ENCODE results near the gene PLS3. TPM values are rescaled to one million over a fixed set of nuclear protein-coding genes. Genes with fewer than 3 reads are reported as not detected.
A peak's percentile ranks its signal among the peaks of the same experiment; 100 is the strongest.
"Not testable (repeated sequence)": the region's sequence is repeated elsewhere in the genome, so short reads cannot be mapped to it uniquely, and the experiment has no call there.

PLS3 gene
- total and polyA plus RNA-seq, 4 donors = 241 to 708 (median 430) TPM

DNA sequence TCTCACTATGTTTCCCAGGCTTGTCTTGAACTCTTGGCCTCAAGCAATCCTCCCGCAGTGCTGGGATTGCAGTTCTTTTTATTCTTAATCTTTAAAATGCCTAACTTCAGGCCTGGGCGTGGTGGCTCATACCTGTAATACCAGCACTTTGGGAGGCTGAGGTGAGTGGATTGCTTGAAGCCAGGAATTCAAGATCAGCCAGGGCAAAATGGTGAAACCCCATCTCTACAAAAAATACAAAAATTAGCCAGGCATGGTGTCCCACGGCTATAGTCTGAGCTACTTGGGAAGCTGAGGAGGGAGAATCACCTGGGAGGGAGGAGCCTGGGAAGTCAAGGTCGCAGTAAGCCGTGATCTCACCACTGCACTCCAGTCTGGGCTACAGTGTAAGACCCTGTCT is 45.9 kb downstream of the PLS3 start:
- no peak overlapping the region for H3K4me3 ChIP-seq (ENCODE audit: low read length in 2 of 2)
- DNase-seq = no peak
- ATAC-seq (ENCODE audit: low FRiP score) = no peak
- H3K27ac ChIP-seq (ENCODE audit: low read depth in 1 of 2, low read length in 2 of 2) = peak overlapping the region in 1 of 2 donors; percentile 64
- intact Hi-C loops (cut with DNase I) = no loop called here
- no peaks in the 10 kb centered on the region for H3K9me3 ChIP-seq (ENCODE audit: control insufficient read depth, low read length)
- H3K27me3 ChIP-seq (ENCODE audit: control insufficient read depth in 1 of 2, insufficient read depth in 2 of 2, low read length in 1 of 2) = no peaks in the 10 kb centered on the region
- H3K36me3 ChIP-seq (ENCODE audit: control insufficient read depth in 1 of 2, insufficient read depth in 2 of 2, low read length in 1 of 2) = no peaks in the 10 kb centered on the region
- peaks cover 0 to 4% of the 10 kb centered on the region in 2 donors for H3K4me1 ChIP-seq (ENCODE audit: control insufficient read depth in 1 of 2, insufficient read depth in 2 of 2, low read length in 2 of 2)
- WGBS, 2 donors = 54 to 58% methylated on average over 5 of the region's 5 CpGs

DNA sequence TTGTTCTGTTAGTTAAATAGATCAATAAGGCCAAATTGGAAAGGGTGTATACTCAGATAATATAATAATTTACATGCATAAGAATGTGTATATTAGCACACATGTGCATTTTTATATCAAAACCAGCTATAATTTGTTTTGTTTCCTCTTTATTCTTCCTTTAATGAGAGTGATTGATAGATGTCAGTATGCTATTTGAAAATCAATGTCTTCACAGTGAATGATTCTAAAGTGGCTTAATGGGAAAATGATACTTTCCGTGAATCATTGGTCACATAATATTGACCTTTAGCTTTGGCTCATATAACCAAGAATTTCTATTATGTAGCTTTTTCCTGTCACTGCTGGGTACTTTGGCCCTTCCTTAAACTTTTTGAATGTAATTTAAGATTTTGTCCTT is 48.6 kb downstream of the PLS3 start:
- WGBS, 2 donors = 19 to 38% methylated on average over 1 of the region's 1 CpG
- ATAC-seq (ENCODE audit: low FRiP score) = no peak
- no peak overlapping the region for H3K4me3 ChIP-seq (ENCODE audit: low read length in 2 of 2)
- no peaks in the 10 kb centered on the region for H3K27me3 ChIP-seq (ENCODE audit: control insufficient read depth in 1 of 2, insufficient read depth in 2 of 2, low read length in 1 of 2)
- no peaks in the 10 kb centered on the region for H3K4me1 ChIP-seq (ENCODE audit: control insufficient read depth in 1 of 2, insufficient read depth in 2 of 2, low read length in 2 of 2)
- no peak overlapping the region for H3K27ac ChIP-seq (ENCODE audit: low read depth in 1 of 2, low read length in 2 of 2)
- intact Hi-C loops (cut with DNase I) = no loop called here
- no peaks in the 10 kb centered on the region for H3K36me3 ChIP-seq (ENCODE audit: control insufficient read depth in 1 of 2, insufficient read depth in 2 of 2, low read length in 1 of 2)
- no peak for DNase-seq
- no peaks in the 10 kb centered on the region for H3K9me3 ChIP-seq (ENCODE audit: control insufficient read depth, low read length)

- H3K9me3 ChIP-seq (ENCODE audit: control insufficient read depth, low read length) = no peaks in the 10 kb centered on the region
- H3K27ac ChIP-seq (ENCODE audit: low read depth in 1 of 2, low read length in 2 of 2) = peak overlapping the region; percentile 64 to 90
- H3K27me3 ChIP-seq (ENCODE audit: control insufficient read depth in 1 of 2, insufficient read depth in 2 of 2, low read length in 1 of 2) = no peaks in the 10 kb centered on the region
- H3K4me1 ChIP-seq (ENCODE audit: control insufficient read depth in 1 of 2, insufficient read depth in 2 of 2, low read length in 2 of 2) = no peaks in the 10 kb centered on the region
- no peak for DNase-seq
- H3K36me3 ChIP-seq (ENCODE audit: control insufficient read depth in 1 of 2, insufficient read depth in 2 of 2, low read length in 1 of 2) = peaks cover 0 to 3% of the 10 kb centered on the region in 2 donors
- no peak overlapping the region for H3K4me3 ChIP-seq (ENCODE audit: low read length in 2 of 2)
- 39 to 44% methylated on average over 5 of the region's 5 CpGs for WGBS, 2 donors
- intact Hi-C loops (cut with DNase I) = no loop called here
- ATAC-seq (ENCODE audit: low FRiP score) = no peak
Measured at GRCh38 chrX:115616943-115617563, 56.1 kb downstream of the PLS3 start.

GRCh38 chrX:115622534-115622933 is 61.6 kb downstream of the PLS3 start:
- DNase-seq (no peak), ATAC-seq (ENCODE audit: low FRiP score) (no peak)
- 20 to 22% methylated on average over 4 of the region's 4 CpGs for whole genome bisulfite sequencing, 2 donors
- H3K9me3 ChIP-seq (ENCODE audit: control insufficient read depth, low read length) = no peaks in the 10 kb centered on the region
- H3K4me1 ChIP-seq (ENCODE audit: control insufficient read depth in 1 of 2, insufficient read depth in 2 of 2, low read length in 2 of 2) = peaks cover 0 to 3% of the 10 kb centered on the region in 2 donors
- no peaks in the 10 kb centered on the region for H3K36me3 ChIP-seq (ENCODE audit: control insufficient read depth in 1 of 2, insufficient read depth in 2 of 2, low read length in 1 of 2)
- no peaks in the 10 kb centered on the region for H3K27me3 ChIP-seq (ENCODE audit: control insufficient read depth in 1 of 2, insufficient read depth in 2 of 2, low read length in 1 of 2)
- no peak overlapping the region for H3K27ac ChIP-seq (ENCODE audit: low read depth in 1 of 2, low read length in 2 of 2)
- intact Hi-C loops (cut with DNase I) = no loop called here
- H3K4me3 ChIP-seq (ENCODE audit: low read length in 2 of 2) = no peak overlapping the region

DNA sequence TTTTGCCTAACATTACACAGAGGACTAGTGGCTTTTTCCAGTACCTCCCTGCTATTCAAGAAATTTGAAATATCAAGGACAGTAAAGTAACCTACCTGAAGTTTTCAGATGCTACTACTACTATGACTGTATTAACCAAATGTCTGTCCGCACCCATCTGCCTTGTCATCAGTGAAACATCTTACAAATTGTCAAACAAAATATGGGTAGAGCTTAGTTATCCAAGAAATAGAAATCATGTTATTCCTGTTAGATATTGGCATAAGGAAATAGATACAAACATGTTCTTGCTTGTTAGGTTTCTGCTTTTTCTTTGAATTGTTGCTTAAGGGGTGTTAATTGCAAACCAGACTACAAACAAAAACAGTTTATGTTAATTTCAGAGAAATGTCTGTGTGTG is 63.9 kb downstream of the PLS3 start:
- Histone ChIP-seq H3K4me3 (ENCODE audit: low read length in 2 of 2) (no peak overlapping the region), H3K27ac (ENCODE audit: low read depth in 1 of 2, low read length in 2 of 2) (peak overlapping the region in 1 of 2 donors; percentile 57), H3K4me1 (ENCODE audit: control insufficient read depth in 1 of 2, insufficient read depth in 2 of 2, low read length in 2 of 2) (peaks cover 0 to 3% of the 10 kb centered on the region in 2 donors), H3K27me3 (ENCODE audit: control insufficient read depth in 1 of 2, insufficient read depth in 2 of 2, low read length in 1 of 2) (no peaks in the 10 kb centered on the region), H3K36me3 (ENCODE audit: control insufficient read depth in 1 of 2, insufficient read depth in 2 of 2, low read length in 1 of 2) (no peaks in the 10 kb centered on the region), H3K9me3 (ENCODE audit: control insufficient read depth, low read length) (no peaks in the 10 kb centered on the region)
- WGBS, 2 donors = 32 to 54% methylated on average over 1 of the region's 1 CpG
- no peak for DNase-seq
- intact Hi-C loops (cut with DNase I) = no loop called here
- no peak for ATAC-seq (ENCODE audit: low FRiP score)

GRCh38 chrX:115625572-115626301 is 64.8 kb downstream of the PLS3 start:
- Histone ChIP-seq H3K27ac (ENCODE audit: low read depth in 1 of 2, low read length in 2 of 2) (no peak overlapping the region), H3K4me3 (ENCODE audit: low read length in 2 of 2) (no peak overlapping the region), H3K4me1 (ENCODE audit: control insufficient read depth in 1 of 2, insufficient read depth in 2 of 2, low read length in 2 of 2) (peaks cover 0 to 3% of the 10 kb centered on the region in 2 donors), H3K36me3 (ENCODE audit: control insufficient read depth in 1 of 2, insufficient read depth in 2 of 2, low read length in 1 of 2) (no peaks in the 10 kb centered on the region), H3K27me3 (ENCODE audit: control insufficient read depth in 1 of 2, insufficient read depth in 2 of 2, low read length in 1 of 2) (no peaks in the 10 kb centered on the region), H3K9me3 (ENCODE audit: control insufficient read depth, low read length) (no peaks in the 10 kb centered on the region)
- DNase-seq (no peak), ATAC-seq (ENCODE audit: low FRiP score) (peak; percentile 55)
- 5 to 23% methylated on average over 6 of the region's 6 CpGs for WGBS, 2 donors
- intact Hi-C loops (cut with DNase I) = no loop called here

DNA sequence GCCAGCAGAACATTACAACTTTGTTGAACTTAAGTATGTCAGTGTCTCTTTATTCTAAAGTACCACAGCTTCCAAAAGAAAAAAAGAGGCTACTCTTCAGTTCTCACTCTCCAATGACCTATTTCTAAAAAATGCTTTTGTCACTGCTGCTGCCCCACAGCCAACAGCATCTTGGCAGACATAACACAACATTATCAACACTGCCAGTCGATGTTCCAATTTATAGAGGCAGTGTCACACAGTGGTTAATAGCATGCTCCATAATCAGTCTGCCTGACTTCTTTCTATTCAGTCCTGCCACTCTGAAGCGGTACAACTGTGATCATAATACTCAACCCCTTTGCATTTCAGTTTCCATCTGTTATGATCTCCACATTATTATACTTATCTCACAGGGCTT is 69.2 kb downstream of the PLS3 start:
- ATAC-seq (ENCODE audit: low FRiP score) (no peak), DNase-seq (no peak)
- peak overlapping the region in 1 of 2 donors; percentile 44 for H3K27ac ChIP-seq (ENCODE audit: low read depth in 1 of 2, low read length in 2 of 2)
- no peaks in the 10 kb centered on the region for H3K27me3 ChIP-seq (ENCODE audit: control insufficient read depth in 1 of 2, insufficient read depth in 2 of 2, low read length in 1 of 2)
- WGBS, 2 donors = 8 to 35% methylated on average over 2 of the region's 2 CpGs
- intact Hi-C loops (cut with DNase I) = loop anchor here in 1 of 2 donors (10.0 kb wide), 1 partner anchor 45 kb away; no protein-coding TSS in a partner anchor
- H3K9me3 ChIP-seq (ENCODE audit: control insufficient read depth, low read length) = no peaks in the 10 kb centered on the region
- H3K4me1 ChIP-seq (ENCODE audit: control insufficient read depth in 1 of 2, insufficient read depth in 2 of 2, low read length in 2 of 2) = peaks cover 0 to 2% of the 10 kb centered on the region in 2 donors
- H3K4me3 ChIP-seq (ENCODE audit: low read length in 2 of 2) = no peak overlapping the region
- H3K36me3 ChIP-seq (ENCODE audit: control insufficient read depth in 1 of 2, insufficient read depth in 2 of 2, low read length in 1 of 2) = no peaks in the 10 kb centered on the region

DNA sequence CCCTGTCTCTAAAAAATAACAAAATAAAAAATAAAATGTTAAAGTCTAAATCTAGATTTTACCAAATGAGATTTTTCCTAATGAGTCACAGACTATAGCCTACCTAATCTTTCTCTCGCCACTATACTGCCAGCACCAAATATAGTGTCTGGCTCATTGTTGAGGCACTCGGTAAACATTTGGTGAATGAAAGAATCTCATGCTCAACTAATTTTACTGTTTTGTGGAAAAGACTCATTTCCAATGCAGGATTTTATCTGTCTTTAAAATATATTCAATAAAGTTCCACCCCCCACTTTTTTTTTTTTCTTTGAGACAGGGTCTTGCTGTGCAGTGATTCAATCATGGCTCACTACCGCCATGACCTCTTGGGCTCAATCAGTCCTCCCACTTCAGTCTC is 71.5 kb downstream of the PLS3 start:
- H3K4me1 ChIP-seq (ENCODE audit: control insufficient read depth in 1 of 2, insufficient read depth in 2 of 2, low read length in 2 of 2) = peaks cover 0 to 2% of the 10 kb centered on the region in 2 donors
- no peak overlapping the region for H3K4me3 ChIP-seq (ENCODE audit: low read length in 2 of 2)
- no peaks in the 10 kb centered on the region for H3K9me3 ChIP-seq (ENCODE audit: control insufficient read depth, low read length)
- intact Hi-C loops (cut with DNase I) = loop anchor here in 1 of 2 donors (10.0 kb wide), 1 partner anchor 48 kb away; no protein-coding TSS in a partner anchor
- no peaks in the 10 kb centered on the region for H3K36me3 ChIP-seq (ENCODE audit: control insufficient read depth in 1 of 2, insufficient read depth in 2 of 2, low read length in 1 of 2)
- peak; percentile 37 for ATAC-seq (ENCODE audit: low FRiP score)
- no peak for DNase-seq
- 22 to 42% methylated on average over 3 of the region's 3 CpGs for WGBS, 2 donors
- no peaks in the 10 kb centered on the region for H3K27me3 ChIP-seq (ENCODE audit: control insufficient read depth in 1 of 2, insufficient read depth in 2 of 2, low read length in 1 of 2)
- H3K27ac ChIP-seq (ENCODE audit: low read depth in 1 of 2, low read length in 2 of 2) = peak overlapping the region in 1 of 2 donors; percentile 51

DNA sequence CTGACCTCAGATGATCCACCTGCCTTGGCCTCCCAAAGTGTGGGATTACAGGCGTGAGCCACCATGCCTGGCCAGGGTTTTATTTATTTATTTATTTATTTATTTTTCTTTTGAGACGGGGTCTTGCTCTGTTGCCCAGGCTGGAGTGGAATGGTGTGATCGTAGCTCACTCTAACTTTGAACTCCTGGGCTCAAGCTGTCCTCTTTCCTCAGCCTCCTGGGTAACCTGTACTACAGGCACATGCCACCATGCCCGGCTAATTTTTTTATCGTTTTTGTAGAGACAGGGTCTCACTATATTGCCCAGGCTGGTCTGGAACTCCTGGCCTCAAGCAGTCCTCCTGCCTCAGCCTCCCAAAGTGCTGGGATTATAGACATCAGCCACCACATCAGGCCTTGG is 72.4 kb downstream of the PLS3 start:
- H3K4me3 ChIP-seq (ENCODE audit: low read length in 2 of 2); H3K27me3 ChIP-seq (ENCODE audit: control insufficient read depth in 1 of 2, insufficient read depth in 2 of 2, low read length in 1 of 2); H3K9me3 ChIP-seq (ENCODE audit: control insufficient read depth, low read length); H3K36me3 ChIP-seq (ENCODE audit: control insufficient read depth in 1 of 2, insufficient read depth in 2 of 2, low read length in 1 of 2); DNase-seq; H3K27ac ChIP-seq (ENCODE audit: low read depth in 1 of 2, low read length in 2 of 2); ATAC-seq (ENCODE audit: low FRiP score); H3K4me1 ChIP-seq (ENCODE audit: control insufficient read depth in 1 of 2, insufficient read depth in 2 of 2, low read length in 2 of 2): not testable (repeated sequence)
- WGBS, 2 donors = 82 to 84% methylated on average over 5 of the region's 5 CpGs
- intact Hi-C loops (cut with DNase I) = loop anchor here in 1 of 2 donors (10.0 kb wide), 1 partner anchor 49 kb away; no protein-coding TSS in a partner anchor

All from aorta (tissue), 5 donors.